MM.1S (cell line): ENCODE results near the gene CYP2J2.

Source experiments
- CTCF ChIP-seq: fragments of 300-600 bp; sonication (generic); IDR thresholded peaks from 2 replicates; pipeline ENCODE4 v1.5.1; 2016; ENCODE audit warnings: antibody characterized with exemption, low read length, mixed read lengths
- EZH2phosphoT487 ChIP-seq: fragments of 300-600 bp; sonication (generic); IDR thresholded peaks from 2 replicates; pipeline ENCODE4 v1.6.1; 2018; ENCODE audit warnings: antibody characterized with exemption, low read length

DNA sequence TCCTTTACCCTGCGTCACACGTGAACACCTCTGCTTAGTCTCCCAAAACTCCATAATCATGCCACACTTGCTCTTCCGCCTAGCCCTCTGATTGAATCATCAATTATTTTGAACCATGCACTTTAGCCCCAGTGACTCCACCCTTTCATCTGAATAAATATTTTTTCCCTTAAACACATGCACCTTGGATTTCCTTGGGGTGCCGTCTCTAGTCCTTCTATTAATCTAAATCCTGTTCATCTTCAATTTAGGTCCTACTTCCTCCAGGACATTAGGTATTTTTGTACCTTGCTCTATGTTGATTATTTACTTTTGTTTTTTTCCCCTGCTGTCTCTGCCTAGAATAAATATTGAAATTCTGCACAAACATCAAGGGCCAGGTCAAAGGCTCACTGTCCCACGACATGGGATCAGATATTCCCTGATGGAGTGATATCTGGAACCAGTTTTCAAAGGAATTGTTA is 9.8 kb upstream of the CYP2J2 start:
- TF ChIP-seq CTCF (no peak), EZH2phosphoT487 (no peak)
